CD14-positive monocyte (primary cell): ENCODE measurements around the gene STX17. TPM values are rescaled to one million over a fixed set of nuclear protein-coding genes. Genes with fewer than 3 reads are reported as not detected.

ENCODE experiments used
- DNase-seq, 3 donors: peaks; one replicate each; pipeline ENCODE4 v3.0.0-alpha.2; 2011 to 2022
- H2AFZ ChIP-seq: 2 replicates; pipeline ENCODE4 v1.6.0; 2012; ENCODE audit warnings: mild to moderate bottlenecking, low read depth, low read length, inconsistent platforms; ENCODE audit not compliant: insufficient read depth, poor library complexity, severe bottlenecking
- H3K27ac ChIP-seq, 2 donors: 1 replicate in 1 of 2; 2 replicates in 1 of 2; pipeline ENCODE4 v1.5.1; 2012 to 2013; ENCODE audit warnings: low read length in 2 of 2, control low read depth in 1 of 2, inconsistent platforms in 1 of 2, low read depth in 1 of 2, mild to moderate bottlenecking in 1 of 2
- H3K27me3 ChIP-seq, 2 donors: one replicate each; pipeline versions ENCODE4 v1.6.0 to v1.6.1; 2011 to 2013; ENCODE audit warnings: low read length in 2 of 2; ENCODE audit not compliant: control insufficient read depth in 2 of 2, insufficient read depth in 2 of 2
- H3K36me3 ChIP-seq, 2 donors: replicated peaks in 1 of 2; 1 replicate in 1 of 2; 2 replicates in 1 of 2; pipeline versions ENCODE4 v1.5.1 to v1.6.1; 2012 to 2013; ENCODE audit warnings: low read length in 2 of 2, control low read depth in 1 of 2, inconsistent platforms in 1 of 2, mild to moderate bottlenecking in 1 of 2; ENCODE audit not compliant: insufficient read depth in 2 of 2, control insufficient read depth in 1 of 2
- H3K4me1 ChIP-seq, 2 donors: 1 replicate in 1 of 2; 2 replicates in 1 of 2; pipeline versions ENCODE4 v1.5.1 to v1.6.1; 2012 to 2013; ENCODE audit warnings: low read length in 2 of 2, control low read depth in 1 of 2, inconsistent platforms in 1 of 2, mild to moderate bottlenecking in 1 of 2, moderate library complexity in 1 of 2; ENCODE audit not compliant: insufficient read depth in 2 of 2, control insufficient read depth in 1 of 2
- H3K4me2 ChIP-seq: replicated peaks from 2 replicates; pipeline ENCODE3; 2012; ENCODE audit warnings: low read length, moderate library complexity, mild to moderate bottlenecking; ENCODE audit not compliant: poor library complexity, severe bottlenecking; ENCODE audit errors: extremely low read depth
- H3K4me3 ChIP-seq, 3 experiments: fragments of 200-600 bp in 1 of 3; sonication (generic) in 1 of 3; replicated peaks in 1 of 3; 1 replicate in 2 of 3; 2 replicates in 1 of 3; pipeline ENCODE4 v1.5.1; 2011 to 2013; ENCODE audit warnings: low read length in 3 of 3, mild to moderate bottlenecking in 3 of 3, control low read depth in 2 of 3, low read depth in 2 of 3, inconsistent platforms in 1 of 3, moderate library complexity in 1 of 3
- H3K79me2 ChIP-seq: 2 replicates; pipeline ENCODE4 v1.6.0; 2012; ENCODE audit warnings: mild to moderate bottlenecking, control low read depth, inconsistent platforms, low read length, moderate library complexity; ENCODE audit not compliant: insufficient read depth
- H3K9ac ChIP-seq: 2 replicates; pipeline ENCODE4 v1.6.0; 2017; ENCODE audit warnings: low read length, mild to moderate bottlenecking; ENCODE audit not compliant: insufficient read depth, poor library complexity, severe bottlenecking
- H3K9me3 ChIP-seq, 2 donors: replicated peaks in 1 of 2; 1 replicate in 1 of 2; 2 replicates in 1 of 2; pipeline versions ENCODE4 v1.5.1 to v1.6.1; 2012 to 2013; ENCODE audit warnings: low read length in 2 of 2, control low read depth in 1 of 2; ENCODE audit not compliant: control insufficient read depth in 1 of 2, insufficient read depth in 1 of 2
- H4K20me1 ChIP-seq: 2 replicates; pipeline ENCODE4 v1.6.0; 2012; ENCODE audit warnings: mild to moderate bottlenecking, low read length, control low read depth, moderate library complexity; ENCODE audit not compliant: insufficient read depth
- H3K27ac Mint-ChIP-seq, 7 donors: one replicate each; pipeline ENCODE4 v1.8.0; 2020; ENCODE audit warnings: mild to moderate bottlenecking in 7 of 7, mixed read lengths in 7 of 7, moderate library complexity in 6 of 7, inconsistent platforms in 2 of 7
- H3K27me3 Mint-ChIP-seq, 3 donors: one replicate each; pipeline ENCODE4 v1.8.0; 2021 to 2022; ENCODE audit warnings: low read depth in 3 of 3, mild to moderate bottlenecking in 3 of 3, mixed read lengths in 3 of 3, moderate library complexity in 3 of 3, inconsistent platforms in 1 of 3
- H3K36me3 Mint-ChIP-seq, 2 donors: one replicate each; pipeline ENCODE4 v1.8.0; 2020; ENCODE audit warnings: mixed read lengths in 2 of 2, inconsistent platforms in 1 of 2, mild to moderate bottlenecking in 1 of 2
- H3K4me1 Mint-ChIP-seq: one replicate; pipeline ENCODE4 v1.8.0; 2020; ENCODE audit warnings: mild to moderate bottlenecking, mixed read lengths
- H3K4me3 Mint-ChIP-seq, 2 donors: one replicate each; pipeline ENCODE4 v1.8.0; 2020; ENCODE audit warnings: mild to moderate bottlenecking in 2 of 2, mixed read lengths in 2 of 2, moderate library complexity in 1 of 2
- H3K9me3 Mint-ChIP-seq, 7 donors: one replicate each; pipeline ENCODE4 v1.8.0; 2020 to 2022; ENCODE audit warnings: mixed read lengths in 7 of 7, mild to moderate bottlenecking in 6 of 7, moderate library complexity in 6 of 7, inconsistent platforms in 2 of 7
- CTCF ChIP-seq: fragments of 200-600 bp; IDR thresholded peaks from one replicate; pipeline ENCODE4 v1.8.0; 2022; ENCODE audit warnings: antibody characterized with exemption, mild to moderate bottlenecking
- WGBS: methylation state at CpG from one replicate; pipeline ENCODE4 v1.1.5; 2013; ENCODE audit warnings: missing lambda C conversion rate; ENCODE audit not compliant: insufficient coverage; 5-methylcytosine and 5-hydroxymethylcytosine counted together
- intact Hi-C, 2 donors: fragments of 100-400 bp; cut with micrococcal nuclease; formaldehyde crosslinking; loops; one replicate each; pipeline versions ENCODE4 v1.15.0 to v1.15.1; 2023
- polyA plus RNA-seq, 3 donors: library from polyadenylated mRNA; depleted of rRNA in 1 of 3; unstranded in 2 of 3; stranded (reverse) in 1 of 3; fragments of 300-500 nt in 2 of 3; fragments of >200 nt in 1 of 3; fragmentation: Illumina TruSeq in 2 of 3; gene quantifications; 1 replicate in 2 of 3; 2 replicates in 1 of 3; pipeline ENCODE4 v1.2.3, GENCODE V29; 2012 to 2021

The STX17 gene
- polyA plus RNA-seq, 3 donors = 10.3 to 16.8 (median 10.6) TPM

GRCh38 chr9:100012279-100012678, 105.8 kb downstream of the STX17 start:
- no peaks in the 10 kb centered on the region for H3K27me3 Mint-ChIP-seq
- H3K4me3 Mint-ChIP-seq = no peak overlapping the region
- H3K4me1 Mint-ChIP-seq = no peaks in the 10 kb centered on the region
- peaks cover 50 to 63% of the 10 kb centered on the region in 2 donors for H3K36me3 Mint-ChIP-seq
- H3K36me3 ChIP-seq = peaks cover 54 to 92% of the 10 kb centered on the region in 2 donors
- H3K79me2 ChIP-seq = peaks cover 6% of the 10 kb centered on the region
- H3K27ac Mint-ChIP-seq = no peak overlapping the region
- no peak overlapping the region for H3K4me3 ChIP-seq
- no peaks in the 10 kb centered on the region for H3K9me3 ChIP-seq
- peaks cover 37% of the 10 kb centered on the region for H4K20me1 ChIP-seq
- H2AFZ ChIP-seq = no peak overlapping the region
- H3K4me2 ChIP-seq = no peak overlapping the region
- H3K27ac ChIP-seq = no peak overlapping the region
- DNase-seq = no peak
- H3K9me3 Mint-ChIP-seq = peaks cover 0 to 4% (median 0%) of the 10 kb centered on the region in 7 donors
- intact Hi-C loops = loop anchor here (5.0 to 10.0 kb wide), 3 partner anchors 187 to 745 kb away; partner anchors contain the start of gene NR4A3 (in 1 of the 2)
- H3K4me1 ChIP-seq = no peaks in the 10 kb centered on the region
- no peak for TF ChIP-seq CTCF
- no peaks in the 10 kb centered on the region for H3K27me3 ChIP-seq
- no peak overlapping the region for H3K9ac ChIP-seq

- Histone ChIP-seq H3K27ac (no peak overlapping the region), H3K4me1 (no peaks in the 10 kb centered on the region), H3K4me3 (no peak overlapping the region), H3K9ac (no peak overlapping the region), H2AFZ (no peak overlapping the region), H3K9me3 (no peaks in the 10 kb centered on the region), H3K79me2 (peaks cover 6% of the 10 kb centered on the region), H3K36me3 (peaks cover 60 to 97% of the 10 kb centered on the region in 2 donors), H3K27me3 (no peaks in the 10 kb centered on the region), H3K4me2 (no peak overlapping the region), H4K20me1 (peaks cover 36% of the 10 kb centered on the region)
- Mint-ChIP-seq H3K4me1 (no peaks in the 10 kb centered on the region), H3K27ac (peak overlapping the region in 1 of 7 donors; percentile 75), H3K4me3 (no peak overlapping the region), H3K27me3 (no peaks in the 10 kb centered on the region), H3K9me3 (peaks cover 0 to 4% (median 0%) of the 10 kb centered on the region in 7 donors), H3K36me3 (peaks cover 52 to 68% of the 10 kb centered on the region in 2 donors)
- no peak for DNase-seq
- intact Hi-C loops = loop anchor here (5.0 to 10.0 kb wide), 3 partner anchors 189 to 746 kb away; partner anchors contain the start of gene NR4A3 (in 1 of the 2)
- no peak for TF ChIP-seq CTCF
- no CpG with 5 or more reads among the region's 2 CpGs for WGBS
Observed at GRCh38 chr9:100013573-100013972, 107.1 kb downstream of the STX17 start.
